ENCODE measurements around the gene FAIM2. TPM values are rescaled to one million over a fixed set of nuclear protein-coding genes. Genes with fewer than 3 reads are reported as not detected.

The FAIM2 gene
- total and polyA plus RNA-seq, 3 experiments from 2014 or later = 0.39 to 0.72 (median 0.44) TPM

- ChIA-PET CTCF (interaction anchor here (1.4 kb wide), 1 partner anchor 16 kb away, joined by 4 read pairs; no protein-coding TSS in a partner anchor), POLR2A (no interaction called here)
- Histone ChIP-seq H3K27me3 (ENCODE audit: insufficient read depth, low read length, poor library complexity, severe bottlenecking) (no peaks in the 10 kb centered on the region), H3K4me1 (ENCODE audit: insufficient read depth, low read length) (peaks cover 22% of the 10 kb centered on the region), H3K27ac (ENCODE audit: low read depth, low read length) (no peak overlapping the region), H3K36me3 (ENCODE audit: insufficient read depth, low read length) (no peaks in the 10 kb centered on the region), H3K9me3 (ENCODE audit: low read length) (no peaks in the 10 kb centered on the region), H3K4me3 (ENCODE audit: low read length) (no peak overlapping the region)
- no peak for DNase-seq
- H3K4me3 Mint-ChIP-seq = no peak overlapping the region
- no peak overlapping the region for H3K27ac Mint-ChIP-seq
- H3K4me1 Mint-ChIP-seq = peaks cover 37 to 51% (median 49%) of the 10 kb centered on the region in 3 donors
- no peaks in the 10 kb centered on the region for H3K27me3 Mint-ChIP-seq
- H3K36me3 Mint-ChIP-seq = peaks cover 0 to 5% (median 0%) of the 10 kb centered on the region in 3 donors
- no peaks in the 10 kb centered on the region for H3K9me3 Mint-ChIP-seq
Measured at GRCh38 chr12:49823350-49823749, 80.3 kb downstream of the FAIM2 start.

- peaks cover 14% of the 10 kb centered on the region for H3K4me1 ChIP-seq (ENCODE audit: insufficient read depth, low read length)
- POLR2A ChIA-PET = no interaction called here
- H3K9me3 ChIP-seq (ENCODE audit: low read length) = no peaks in the 10 kb centered on the region
- H3K36me3 Mint-ChIP-seq = peaks cover 0 to 8% (median 3%) of the 10 kb centered on the region in 3 donors
- peaks cover 28 to 40% (median 39%) of the 10 kb centered on the region in 3 donors for H3K4me1 Mint-ChIP-seq
- no peaks in the 10 kb centered on the region for H3K9me3 Mint-ChIP-seq
- H3K27ac ChIP-seq (ENCODE audit: low read depth, low read length) = no peak overlapping the region
- H3K36me3 ChIP-seq (ENCODE audit: insufficient read depth, low read length) = no peaks in the 10 kb centered on the region
- H3K4me3 ChIP-seq (ENCODE audit: low read length) = no peak overlapping the region
- peak overlapping the region in 1 of 7 donors; percentile 69 for H3K4me3 Mint-ChIP-seq
- H3K27me3 Mint-ChIP-seq = no peaks in the 10 kb centered on the region
- CTCF ChIA-PET = interaction anchor here (0.6 to 1.7 kb wide), 3 partner anchors 43 to 81 kb away, joined by 3 to 5 read pairs (median 4); partner anchors contain the start of gene TMBIM6
- DNase-seq = no peak
- peak overlapping the region in 3 of 8 donors; percentile 14 to 51 (median 24) for H3K27ac Mint-ChIP-seq
- H3K27me3 ChIP-seq (ENCODE audit: insufficient read depth, low read length, poor library complexity, severe bottlenecking) = no peaks in the 10 kb centered on the region
Measured at GRCh38 chr12:49821373-49822287, 82.1 kb downstream of the FAIM2 start.

- Mint-ChIP-seq H3K4me1 (peaks cover 22 to 33% (median 32%) of the 10 kb centered on the region in 3 donors), H3K4me3 (no peak overlapping the region), H3K36me3 (peaks cover 1 to 17% (median 8%) of the 10 kb centered on the region in 3 donors), H3K27ac (peak overlapping the region in 3 of 8 donors; percentile 5 to 34 (median 26)), H3K9me3 (no peaks in the 10 kb centered on the region), H3K27me3 (no peaks in the 10 kb centered on the region)
- ChIA-PET CTCF (interaction anchor here (0.8 to 1.7 kb wide), 4 partner anchors 9 to 78 kb away, joined by 3 to 5 read pairs (median 5); partner anchors contain the start of gene TMBIM6), POLR2A (no interaction called here)
- no peaks in the 10 kb centered on the region for H3K9me3 ChIP-seq (ENCODE audit: low read length)
- no peaks in the 10 kb centered on the region for H3K27me3 ChIP-seq (ENCODE audit: insufficient read depth, low read length, poor library complexity, severe bottlenecking)
- H3K27ac ChIP-seq (ENCODE audit: low read depth, low read length) = no peak overlapping the region
- no peak overlapping the region for H3K4me3 ChIP-seq (ENCODE audit: low read length)
- peaks cover 14% of the 10 kb centered on the region for H3K4me1 ChIP-seq (ENCODE audit: insufficient read depth, low read length)
- no peaks in the 10 kb centered on the region for H3K36me3 ChIP-seq (ENCODE audit: insufficient read depth, low read length)
- DNase-seq = no peak
Measured at GRCh38 chr12:49819786-49820185, 83.9 kb downstream of the FAIM2 start.

- peaks cover 6 to 21% (median 8%) of the 10 kb centered on the region in 3 donors for H3K36me3 Mint-ChIP-seq
- no peaks in the 10 kb centered on the region for H3K27me3 ChIP-seq (ENCODE audit: insufficient read depth, low read length, poor library complexity, severe bottlenecking)
- H3K4me1 ChIP-seq (ENCODE audit: insufficient read depth, low read length) = peaks cover 14% of the 10 kb centered on the region
- no peak overlapping the region for H3K4me3 Mint-ChIP-seq
- CTCF ChIA-PET = no interaction called here
- H3K4me1 Mint-ChIP-seq = peaks cover 19 to 32% (median 31%) of the 10 kb centered on the region in 3 donors
- no peak for DNase-seq
- H3K36me3 ChIP-seq (ENCODE audit: insufficient read depth, low read length) = no peaks in the 10 kb centered on the region
- no peak overlapping the region for H3K4me3 ChIP-seq (ENCODE audit: low read length)
- no peak overlapping the region for H3K27ac Mint-ChIP-seq
- H3K27me3 Mint-ChIP-seq = no peaks in the 10 kb centered on the region
- POLR2A ChIA-PET = interaction anchor here (0.7 kb wide), 1 partner anchor 204 kb away, joined by 3 read pairs; no protein-coding TSS in a partner anchor
- no peak overlapping the region for H3K27ac ChIP-seq (ENCODE audit: low read depth, low read length)
- H3K9me3 ChIP-seq (ENCODE audit: low read length) = no peaks in the 10 kb centered on the region
- no peaks in the 10 kb centered on the region for H3K9me3 Mint-ChIP-seq
Measured at GRCh38 chr12:49818241-49818895, 85.3 kb downstream of the FAIM2 start.

Other genes starting within 250 kb of the FAIM2 start
- gene FMNL3, start 196.5 kb downstream of the FAIM2 start, total RNA-seq = 10 to 100 TPM; 35.8 to 36.7 TPM
- 6.3 TPM for gene FMNL3, start 196.5 kb downstream of the FAIM2 start, polyA plus RNA-seq
- 100 to 1,000 TPM; 443 to 449 TPM for gene TMBIM6, start 162.3 kb downstream of the FAIM2 start, total RNA-seq
- gene TMBIM6, start 162.3 kb downstream of the FAIM2 start, polyA plus RNA-seq = 1,008 TPM
- gene NCKAP5L, start 75.5 kb downstream of the FAIM2 start, total RNA-seq = 1 to 10 TPM; 4.8 to 5.5 TPM
- gene NCKAP5L, start 75.5 kb downstream of the FAIM2 start, polyA plus RNA-seq = 4.3 TPM
- 1 to 10 TPM; 6.5 to 7.6 TPM for gene BCDIN3D, start 60.8 kb downstream of the FAIM2 start, total RNA-seq
- gene BCDIN3D, start 60.8 kb downstream of the FAIM2 start, polyA plus RNA-seq = 6.4 TPM
- gene AQP2, start 46.8 kb upstream of the FAIM2 start, total RNA-seq = not detected
- gene AQP2, start 46.8 kb upstream of the FAIM2 start, polyA plus RNA-seq = not detected
- gene AQP5, start 58.0 kb upstream of the FAIM2 start, total RNA-seq = not detected
- gene AQP5, start 58.0 kb upstream of the FAIM2 start, polyA plus RNA-seq = not detected
- gene AQP6, start 69.0 kb upstream of the FAIM2 start, total RNA-seq = not detected
- not detected for gene AQP6, start 69.0 kb upstream of the FAIM2 start, polyA plus RNA-seq
- gene RACGAP1, start 121.6 kb upstream of the FAIM2 start, total RNA-seq = 10 to 100 TPM; 79.3 to 84.3 TPM
- gene RACGAP1, start 121.6 kb upstream of the FAIM2 start, polyA plus RNA-seq = 11.9 TPM
- 1 to 10 TPM; 6.4 TPM for gene ASIC1, start 153.7 kb upstream of the FAIM2 start, total RNA-seq
- 0.07 TPM for gene ASIC1, start 153.7 kb upstream of the FAIM2 start, polyA plus RNA-seq
- 10 to 100 TPM; 72.3 to 78.2 TPM for gene SMARCD1, start 181.4 kb upstream of the FAIM2 start, total RNA-seq
- 16.1 TPM for gene SMARCD1, start 181.4 kb upstream of the FAIM2 start, polyA plus RNA-seq
- under 1 TPM; 0.55 to 0.70 TPM for gene GPD1, start 200.1 kb upstream of the FAIM2 start, total RNA-seq
- gene GPD1, start 200.1 kb upstream of the FAIM2 start, polyA plus RNA-seq = not detected
- gene COX14, start 208.3 kb upstream of the FAIM2 start, total RNA-seq = 10 to 100 TPM; 58.7 to 59.2 TPM
- 250 TPM for gene COX14, start 208.3 kb upstream of the FAIM2 start, polyA plus RNA-seq